Middle frontal gyrus (tissue), 1 donor: ENCODE data around the gene LAMA1.
"Not testable (repeated sequence)": the region's sequence is repeated elsewhere in the genome, so short reads cannot be mapped to it uniquely, and the experiment has no call there.

ENCODE experiments used
- DNase-seq: peaks from one replicate; pipeline ENCODE4 v3.0.0-alpha.2; 2015; ENCODE audit warnings: low spot score; ENCODE audit errors: extremely low spot score

LAMA1 gene

DNA sequence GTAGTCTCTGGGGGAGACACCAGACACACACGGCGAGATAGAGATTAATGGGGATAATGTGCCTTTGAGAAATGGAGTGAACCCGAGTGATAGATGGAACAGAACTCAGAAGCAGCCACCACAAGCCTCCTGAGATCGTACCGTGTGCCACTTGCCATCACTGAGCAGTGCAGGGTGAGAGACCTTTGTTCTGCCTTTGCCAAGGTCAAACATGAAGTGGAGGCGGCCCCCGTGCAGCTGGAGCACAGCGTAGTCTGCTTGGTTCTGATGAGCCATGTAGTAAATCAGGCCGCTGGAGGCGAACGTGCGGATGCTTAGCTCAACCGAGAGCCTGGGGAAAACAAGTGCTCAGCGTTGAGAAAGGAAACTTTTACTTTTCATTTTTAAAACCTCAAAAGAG, 167.0 kb downstream of the LAMA1 start:
- no peak for DNase-seq

DNA sequence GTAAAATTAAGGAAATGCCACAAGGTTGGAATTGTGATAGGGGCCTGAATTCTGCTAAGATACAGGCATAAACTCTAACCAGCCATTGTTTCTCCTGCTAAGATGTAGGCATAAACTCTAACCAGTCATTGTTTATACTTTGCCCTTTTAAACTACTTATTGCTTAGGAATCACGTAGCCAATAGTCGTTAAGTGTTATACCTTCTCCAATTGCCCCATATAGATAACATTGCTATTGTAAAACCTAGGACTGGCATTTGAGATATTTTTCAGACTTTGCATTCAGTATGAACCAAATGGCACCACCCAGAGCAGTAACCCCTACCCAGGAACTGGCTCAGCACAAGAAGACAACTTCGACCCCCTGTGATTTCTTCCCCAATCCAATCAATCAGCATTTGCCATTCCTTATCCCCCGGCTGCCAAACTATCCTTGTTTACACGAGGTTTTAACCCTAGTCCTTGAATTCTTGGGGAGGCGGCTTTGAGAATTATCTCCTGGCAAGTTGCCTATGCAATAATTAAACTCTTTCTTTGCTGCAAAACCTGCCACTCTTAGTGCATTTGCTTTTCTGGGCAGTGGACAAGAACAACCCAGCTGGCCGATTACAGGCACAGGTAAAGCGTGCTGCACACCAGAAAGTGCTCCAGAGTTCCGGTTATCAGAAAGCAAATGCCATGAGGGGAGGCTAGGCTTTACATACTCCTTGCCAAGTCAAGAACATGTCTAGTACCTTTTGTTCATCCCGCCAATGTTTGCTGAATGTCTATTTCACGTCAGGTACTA, 167.6 kb downstream of the LAMA1 start:
- DNase-seq = no peak

DNA sequence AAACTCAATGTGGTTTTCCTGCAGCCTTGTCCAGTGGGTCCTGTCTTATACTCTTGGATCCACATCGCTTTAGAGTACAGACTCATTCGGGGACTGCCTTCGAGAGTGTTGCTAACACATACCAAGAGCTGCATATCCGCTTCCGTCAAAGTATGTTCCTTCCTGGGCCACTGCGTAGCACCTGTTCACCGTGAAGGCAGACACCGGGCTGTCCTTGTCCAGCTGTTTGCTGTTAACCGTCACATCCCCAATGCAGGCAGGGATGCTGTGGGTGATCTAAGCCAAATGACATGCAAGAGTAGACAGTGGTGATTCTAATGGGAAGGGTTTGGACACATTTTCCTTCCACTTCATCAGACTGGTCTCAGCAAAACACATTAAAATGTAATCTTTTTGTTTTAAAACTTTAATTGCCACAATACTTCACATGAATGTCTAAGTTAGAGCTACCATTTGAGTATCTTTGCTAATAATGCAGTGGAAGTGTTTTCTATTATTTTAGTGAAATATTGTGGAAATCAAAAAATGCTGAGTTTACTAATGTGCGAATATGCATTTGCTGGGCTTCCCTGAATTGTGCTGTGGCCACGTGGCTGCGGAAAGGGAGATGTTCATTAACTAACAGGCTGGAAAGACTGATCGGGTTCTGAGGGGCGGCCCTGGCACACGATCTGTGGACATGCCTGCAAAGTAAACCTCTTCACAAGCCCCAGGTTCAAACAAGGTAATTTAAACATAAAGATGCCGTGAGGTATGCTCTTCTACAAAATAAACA, 169.1 kb downstream of the LAMA1 start:
- DNase-seq = no peak

DNA sequence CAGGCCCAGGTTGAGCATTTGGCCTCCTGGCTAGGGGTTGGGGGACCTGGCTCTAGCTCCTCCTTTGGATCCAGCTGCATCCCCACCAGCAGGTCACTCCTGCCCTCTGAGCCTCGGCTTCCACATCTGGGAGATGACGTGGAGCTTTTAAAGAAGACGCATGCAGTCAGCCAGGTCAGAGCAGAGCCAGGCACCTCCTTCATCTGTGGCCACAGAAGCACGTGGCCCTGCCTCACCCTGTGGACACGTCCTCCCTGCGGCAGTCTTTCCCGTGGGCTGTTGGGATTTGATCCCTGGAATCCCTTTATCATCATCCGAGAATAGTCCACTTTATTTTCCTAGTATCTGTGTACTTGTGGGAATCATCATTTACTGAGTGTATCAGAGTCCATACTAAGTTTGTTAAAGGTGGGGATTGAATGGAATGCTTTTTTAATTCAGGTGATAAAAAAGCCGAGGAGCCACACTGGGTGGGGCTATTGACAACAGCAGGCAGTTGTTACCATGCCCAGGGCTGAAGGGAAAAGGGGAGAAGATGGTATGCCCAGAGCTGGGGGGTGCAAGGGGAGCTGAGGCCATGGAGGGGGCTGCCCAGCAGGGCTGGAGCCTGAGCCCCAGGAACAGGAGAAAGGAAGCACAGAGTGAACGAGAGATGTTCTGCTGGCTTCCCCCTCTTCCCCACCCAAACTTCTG, 170.1 kb downstream of the LAMA1 start:
- no peak for DNase-seq

DNA sequence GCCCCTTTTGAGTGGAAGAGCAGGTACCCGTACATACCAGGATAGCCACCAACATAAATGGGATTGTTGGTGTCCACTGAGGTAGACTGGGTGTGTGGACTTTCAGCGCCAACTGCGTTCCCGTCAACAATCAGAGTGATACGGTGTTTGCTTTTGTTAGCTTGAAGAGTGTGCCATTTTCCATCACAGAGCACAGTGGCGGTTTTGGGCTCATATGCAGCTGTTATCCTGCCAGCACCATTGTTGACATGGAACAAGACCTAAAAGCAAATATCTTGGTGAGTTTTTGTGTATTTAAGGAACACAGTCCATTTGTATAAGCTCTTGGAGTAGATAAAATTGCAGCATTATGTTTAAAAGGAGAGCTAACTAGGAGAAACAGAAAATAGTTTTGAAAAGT, 174.5 kb downstream of the LAMA1 start:
- DNase-seq = no peak

DNA sequence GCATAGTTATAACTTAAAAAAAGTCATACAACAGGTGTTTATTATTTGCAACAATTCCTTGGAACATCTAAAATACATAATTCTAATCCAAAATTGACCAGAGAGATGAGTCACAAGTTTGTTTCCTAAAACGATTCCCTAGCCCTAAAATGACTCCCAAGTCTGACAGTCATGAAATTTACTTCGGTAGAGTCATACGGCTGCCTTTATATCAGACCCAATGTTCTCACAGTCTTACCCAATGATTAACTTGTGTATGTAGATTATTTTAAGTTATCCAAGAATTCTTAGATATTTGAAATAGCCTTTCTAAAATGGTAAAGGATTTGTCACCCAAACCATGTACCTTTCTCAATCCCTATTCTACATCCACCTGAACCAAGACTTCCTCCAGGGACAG, 174.9 kb downstream of the LAMA1 start:
- no peak for DNase-seq

DNA sequence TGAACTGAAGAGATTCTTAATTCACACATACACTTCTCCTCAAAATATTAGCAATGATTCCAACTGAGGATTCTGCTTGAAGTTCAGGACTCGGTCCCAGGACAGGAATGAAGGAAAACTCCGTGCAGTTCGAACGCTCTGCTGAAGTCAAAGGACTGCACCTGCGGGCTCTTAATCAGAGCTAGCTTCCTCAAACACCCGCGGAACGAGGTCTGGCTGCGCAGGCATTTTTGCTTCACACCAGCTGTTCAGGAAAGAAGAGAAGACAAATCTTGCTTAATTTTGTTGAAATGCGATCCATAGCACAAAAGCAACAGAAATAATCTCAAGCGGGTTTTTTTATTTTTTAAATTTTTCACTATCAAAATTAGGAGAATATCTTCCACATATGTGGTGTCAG, 175.6 kb downstream of the LAMA1 start:
- no peak for DNase-seq

DNA sequence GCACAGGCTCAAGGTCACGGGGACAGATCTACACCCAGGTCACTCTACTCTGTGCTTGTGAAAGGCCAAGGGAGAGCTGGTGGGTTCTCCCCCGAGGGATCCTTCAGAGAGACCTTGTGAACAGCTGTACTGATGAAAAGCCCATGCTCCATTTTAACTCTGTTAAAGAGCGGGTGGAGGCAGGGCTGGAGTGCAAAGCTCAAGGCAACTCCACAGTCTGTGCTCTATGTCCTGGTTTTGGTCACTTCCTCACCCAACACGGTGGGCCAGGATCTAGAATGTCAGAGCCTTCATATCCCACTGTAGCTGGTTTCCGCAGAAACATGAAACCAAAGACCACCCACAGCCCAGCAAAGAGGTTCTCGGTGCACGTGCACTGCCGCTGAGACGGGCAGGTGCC, 177.1 kb downstream of the LAMA1 start:
- DNase-seq = no peak

DNA sequence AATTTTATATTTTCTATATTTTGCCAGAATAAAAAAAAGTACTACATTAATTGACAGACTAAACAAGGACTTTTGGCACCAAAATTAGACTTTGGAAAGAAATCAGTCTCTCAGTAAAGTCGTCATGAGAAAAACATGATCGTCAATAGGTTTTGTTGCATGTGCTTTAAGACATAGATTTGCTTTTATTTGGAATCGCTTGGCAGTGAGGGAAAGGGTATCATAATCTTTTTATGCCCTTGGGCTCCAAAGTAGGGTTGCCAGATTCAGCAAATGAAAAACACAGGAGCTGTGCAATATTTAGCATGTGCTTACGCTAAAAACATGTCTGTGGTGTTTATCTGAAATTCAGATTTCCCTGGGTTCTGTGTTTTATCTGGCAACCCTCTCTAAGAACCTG, 177.6 kb downstream of the LAMA1 start:
- no peak for DNase-seq

DNA sequence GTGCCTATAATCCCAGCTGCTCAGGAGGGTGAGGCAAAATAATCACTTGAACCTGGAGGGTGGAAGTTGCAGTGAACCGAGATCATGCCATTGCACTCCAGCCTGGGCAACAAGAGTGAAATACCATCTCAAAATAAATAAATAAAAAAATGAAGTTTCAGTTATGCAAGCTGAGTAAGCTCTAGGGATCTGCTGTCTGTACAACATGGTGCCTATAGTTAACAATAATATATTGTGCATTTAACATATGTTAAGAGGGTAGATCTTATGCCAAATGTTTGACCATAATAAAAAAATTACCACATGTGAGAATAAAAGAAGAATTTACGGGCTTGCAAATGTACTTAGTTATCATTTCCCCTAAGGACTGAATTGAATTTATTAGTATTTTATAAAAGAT, 179.2 kb downstream of the LAMA1 start:
- not testable (repeated sequence) for DNase-seq

DNA sequence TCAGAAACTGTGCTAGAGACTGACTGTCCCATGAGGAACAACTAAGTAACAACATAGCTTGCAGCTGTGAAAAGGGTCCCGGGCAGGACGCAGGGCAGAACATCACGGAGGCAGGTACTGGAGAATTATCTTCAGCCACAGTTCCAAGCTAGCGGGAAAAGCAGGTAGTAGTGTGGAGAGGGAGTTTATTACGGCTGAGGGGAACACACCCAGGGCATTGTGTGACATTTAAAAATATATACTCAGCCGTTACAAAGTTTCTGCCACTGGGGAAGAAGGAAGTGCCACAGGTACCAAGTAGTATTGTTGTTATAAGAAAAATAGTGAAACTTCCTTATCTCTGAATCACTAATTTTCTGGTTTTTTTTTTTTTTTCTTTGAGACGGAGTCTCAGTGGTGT, 179.6 kb downstream of the LAMA1 start:
- no peak for DNase-seq

DNA sequence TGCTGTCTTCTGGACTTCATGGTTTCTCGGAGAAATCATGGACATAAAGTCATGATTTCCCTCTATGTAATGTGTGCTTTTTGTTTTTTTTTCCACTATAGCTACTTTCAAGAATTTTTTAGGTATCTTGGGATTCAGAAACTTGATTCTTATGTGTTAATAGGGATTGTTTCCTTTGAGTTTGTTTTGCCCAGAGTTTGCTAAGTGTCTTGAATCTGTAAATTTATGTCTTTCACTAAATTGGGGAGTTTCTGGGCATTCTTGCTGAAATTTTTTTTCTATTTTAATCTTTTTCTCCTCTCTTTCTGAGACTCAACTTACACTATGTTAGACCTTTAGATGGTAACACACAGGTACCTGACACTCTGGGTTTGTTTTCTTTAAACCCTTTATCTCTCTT, 182.7 kb downstream of the LAMA1 start:
- no peak for DNase-seq

DNA sequence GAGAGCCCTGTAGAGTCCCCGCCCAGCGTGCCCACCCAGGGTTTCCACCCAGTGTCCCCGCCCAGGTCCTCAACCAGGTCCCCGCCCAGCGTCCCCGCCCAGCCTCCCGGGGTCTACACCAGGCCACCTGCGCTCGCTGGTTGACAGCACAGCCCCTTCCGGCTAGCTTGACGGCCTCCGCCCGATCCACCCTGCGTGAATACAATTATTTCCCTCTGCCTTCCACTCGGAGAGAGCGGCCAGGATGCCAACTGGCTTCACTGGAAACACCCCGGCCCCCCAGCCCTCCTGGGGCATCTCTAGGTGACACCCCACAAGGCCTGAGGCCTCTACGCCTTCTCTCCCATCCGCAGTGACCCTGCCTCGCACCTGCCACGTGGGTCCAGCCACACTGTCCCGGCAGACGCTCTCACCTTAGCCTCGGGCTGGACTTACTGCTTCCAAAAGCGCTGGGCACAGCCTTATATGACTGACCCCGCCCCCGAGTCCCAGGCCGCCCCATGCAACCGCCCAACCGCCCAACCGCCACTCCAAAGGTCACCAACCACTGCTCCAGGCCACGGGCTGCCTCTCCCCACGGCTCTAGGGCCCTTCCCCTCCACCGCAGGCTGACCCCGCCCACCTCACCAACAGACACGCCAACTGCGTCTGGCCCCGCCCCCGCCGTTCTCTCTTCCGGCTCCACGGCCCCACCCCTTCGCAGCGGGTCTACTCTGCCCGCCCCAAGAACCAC, 188.1 kb downstream of the LAMA1 start:
- DNase-seq = no peak

DNA sequence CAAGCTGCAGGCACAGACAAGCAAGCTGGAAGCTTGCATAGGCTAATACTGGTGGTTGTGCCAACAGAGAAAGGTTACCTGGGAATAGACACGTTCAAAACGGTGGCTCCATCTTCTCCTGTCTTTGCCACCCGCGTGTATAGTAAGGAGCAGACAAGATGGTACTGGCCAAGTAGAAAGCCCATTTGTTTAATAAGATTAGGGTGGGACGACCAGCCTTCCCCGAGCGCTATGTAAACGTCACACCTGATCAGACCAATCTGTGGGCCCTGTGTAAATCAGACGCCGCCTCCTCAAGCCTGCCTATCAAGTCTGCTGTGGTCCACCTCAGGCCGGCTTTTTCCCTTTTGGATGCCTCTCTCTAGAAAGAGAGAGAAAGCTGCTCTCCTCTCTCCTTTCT, 189.2 kb downstream of the LAMA1 start:
- DNase-seq = no peak

DNA sequence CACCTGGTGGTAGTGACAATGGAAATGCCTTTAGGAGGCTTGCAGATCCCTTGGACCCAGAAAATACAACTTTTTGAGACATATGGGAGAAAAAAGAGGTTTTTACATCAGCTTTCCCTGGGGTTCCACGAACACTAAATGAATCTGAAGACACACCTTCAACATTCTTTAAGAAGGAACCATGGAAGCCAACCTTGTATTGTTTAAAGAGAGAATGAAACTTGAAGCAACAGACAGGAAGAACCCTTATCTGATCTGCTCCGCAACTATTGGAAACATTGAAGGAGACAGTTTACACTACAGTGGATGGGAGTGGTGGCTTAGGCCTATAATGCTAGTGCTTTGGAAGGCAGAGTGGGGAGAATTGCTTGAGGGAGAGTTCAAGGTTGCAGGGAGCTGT, 190.4 kb downstream of the LAMA1 start:
- no peak for DNase-seq

DNA sequence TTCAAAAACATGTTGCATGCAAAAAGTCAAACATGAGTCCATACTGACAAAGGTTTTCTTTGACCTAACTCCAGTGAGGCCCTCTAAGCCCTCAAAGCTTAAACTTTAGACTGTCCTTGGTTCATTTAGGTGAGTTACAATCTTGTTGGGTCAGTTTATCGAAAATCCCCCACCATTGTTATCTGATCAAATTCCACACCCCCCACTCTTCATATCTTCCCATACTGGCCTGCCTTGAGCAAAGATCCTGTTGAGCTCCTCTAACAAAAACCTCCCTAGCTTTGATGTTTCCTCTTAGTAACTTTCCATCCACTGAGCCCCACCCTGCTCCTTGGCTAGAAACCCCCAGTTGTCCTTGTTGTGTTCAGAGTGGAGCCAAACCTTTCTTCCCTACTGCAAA, 194.4 kb downstream of the LAMA1 start:
- DNase-seq = no peak

DNA sequence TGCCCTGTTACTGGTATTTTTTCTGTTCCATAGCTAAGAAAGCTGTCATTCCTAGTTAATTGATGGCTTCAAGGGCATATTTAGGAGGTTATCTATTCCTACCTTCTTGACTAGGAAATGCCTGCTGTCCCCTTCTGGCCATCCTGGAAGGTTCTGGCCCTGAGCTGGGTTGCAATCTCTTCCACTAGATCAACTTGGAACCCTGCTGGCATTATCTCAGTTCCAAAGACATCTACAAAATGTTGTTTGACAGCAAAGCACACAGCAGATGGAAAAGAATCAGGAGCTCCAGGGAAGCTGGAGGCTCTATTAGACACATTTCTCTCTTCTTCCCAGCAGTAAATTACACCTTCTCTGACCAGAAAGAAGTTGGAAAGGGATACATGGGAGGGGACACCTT, 196.0 kb downstream of the LAMA1 start:
- no peak for DNase-seq

DNA sequence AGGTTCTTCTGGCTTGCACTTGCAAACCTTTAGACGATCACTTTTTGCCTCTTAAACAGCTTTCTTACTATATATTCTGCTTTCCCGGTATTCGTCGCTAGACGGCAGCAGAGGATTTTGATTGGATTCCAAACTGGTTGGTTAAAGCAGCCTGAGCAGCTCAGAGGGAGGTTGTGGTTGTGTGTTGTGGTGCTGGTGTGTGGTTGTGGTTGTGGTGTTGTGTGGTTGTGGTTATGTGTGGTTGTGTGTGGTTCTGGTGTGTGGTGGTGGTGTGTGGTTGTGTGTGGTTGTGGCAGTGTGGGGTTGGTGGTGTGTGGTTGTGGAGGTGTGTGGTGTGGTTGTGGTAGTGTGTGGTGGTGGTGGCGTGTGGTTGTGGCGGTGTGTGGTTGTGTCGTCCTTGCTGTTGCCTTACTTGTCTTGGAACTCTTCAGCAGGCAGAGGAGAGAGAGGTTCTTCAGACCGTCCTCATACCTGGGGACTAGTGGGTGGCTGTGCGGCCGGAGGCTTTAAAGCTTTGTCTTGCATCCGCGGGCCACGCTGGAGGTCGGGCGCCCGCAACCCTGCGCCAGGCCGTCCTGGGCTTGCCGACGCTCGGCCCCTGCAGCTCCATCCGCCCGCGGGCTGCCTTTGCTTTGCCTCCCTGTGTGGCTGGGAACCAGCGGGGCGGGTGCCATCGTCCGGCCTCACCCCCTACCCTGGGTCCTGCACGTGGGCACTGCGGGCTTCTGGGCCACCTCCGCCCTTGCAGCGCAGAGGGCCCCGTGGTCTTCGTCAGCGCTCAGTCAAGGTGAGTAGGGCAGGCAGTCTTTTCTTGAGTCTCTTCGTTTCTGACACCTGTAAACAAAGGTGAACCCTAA, 197.3 kb downstream of the LAMA1 start:
- DNase-seq = peak; percentile 44

DNA sequence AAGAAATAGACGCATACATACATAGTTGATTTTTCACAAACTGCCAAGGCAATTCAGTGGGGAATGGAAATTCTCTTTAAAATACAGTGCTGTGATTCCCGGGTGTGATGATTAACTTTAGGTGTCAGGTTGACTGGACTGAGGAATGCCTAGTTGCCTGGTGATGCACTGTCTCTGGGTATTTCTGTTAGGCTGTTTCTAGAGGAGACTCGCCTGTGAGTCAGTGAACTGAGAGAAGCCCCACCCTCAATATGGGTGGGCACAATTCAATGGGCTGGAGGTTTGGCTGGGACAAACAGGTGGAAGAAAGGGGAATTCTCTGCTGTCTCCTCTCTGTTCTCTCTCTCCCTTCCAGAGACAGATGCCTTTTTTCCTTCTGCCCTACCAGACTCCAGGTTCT, 200.5 kb downstream of the LAMA1 start:
- no peak for DNase-seq

DNA sequence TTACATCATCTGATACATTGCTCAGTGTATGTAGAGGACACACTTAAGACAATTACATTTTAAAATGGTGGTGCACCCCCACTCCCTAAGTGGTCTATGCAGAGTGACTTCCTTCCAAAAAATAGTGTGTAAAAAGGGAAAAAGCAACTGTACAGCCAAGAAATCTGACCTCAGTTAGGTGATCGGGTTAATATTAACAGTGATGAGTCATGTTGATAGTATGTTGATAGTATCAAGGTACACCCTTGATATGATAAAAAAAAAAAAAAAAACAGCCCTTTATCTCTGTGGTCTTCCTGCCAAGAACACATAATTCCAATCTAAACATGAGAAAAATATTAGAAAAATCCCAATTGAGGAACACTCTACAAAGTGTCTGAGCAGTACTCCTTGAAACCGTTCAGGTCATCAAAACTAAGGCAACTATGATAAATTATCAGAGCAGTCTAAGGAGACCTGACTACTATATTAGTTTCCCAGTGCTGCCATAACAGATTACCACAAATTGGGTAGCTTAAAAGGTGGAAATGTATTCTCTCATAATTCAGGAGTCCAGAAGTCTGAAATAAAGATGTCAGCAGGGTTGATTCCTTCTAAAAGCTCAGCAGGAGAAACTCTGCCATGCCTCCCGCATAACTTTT, 216.2 kb downstream of the LAMA1 start:
- no peak for DNase-seq
